Fibroblast of the aortic adventitia (primary cell): Measurements from ENCODE around the gene DYTN. TPM values are rescaled to one million over a fixed set of nuclear protein-coding genes. Genes with fewer than 3 reads are reported as not detected.

Experiments
- DNase-seq: peaks from one replicate; pipeline ENCODE4 v3.0.0-alpha.2; 2010; ENCODE audit warnings: low read depth
- H3K4me3 ChIP-seq: 2 replicates; pipeline ENCODE4 v1.5.1; 2011; ENCODE audit warnings: low read depth, mild to moderate bottlenecking, control low read depth, low read length, moderate library complexity
- total RNA-seq: library from RNA; depleted of rRNA; stranded (reverse); fragments of >200 nt; gene quantifications from 2 replicates; pipeline ENCODE4 v1.2.3, GENCODE V29; 2012; ENCODE audit warnings: low replicate concordance
- TF ChIP-seq, protein P1 (sequence below): IDR thresholded peaks from 2 replicates; pipeline ENCODE4 v1.5.1; 2011; ENCODE audit warnings: mild to moderate bottlenecking, low read length, control low read depth, inconsistent platforms; ENCODE audit not compliant: insufficient read depth

The DYTN gene, protein sequence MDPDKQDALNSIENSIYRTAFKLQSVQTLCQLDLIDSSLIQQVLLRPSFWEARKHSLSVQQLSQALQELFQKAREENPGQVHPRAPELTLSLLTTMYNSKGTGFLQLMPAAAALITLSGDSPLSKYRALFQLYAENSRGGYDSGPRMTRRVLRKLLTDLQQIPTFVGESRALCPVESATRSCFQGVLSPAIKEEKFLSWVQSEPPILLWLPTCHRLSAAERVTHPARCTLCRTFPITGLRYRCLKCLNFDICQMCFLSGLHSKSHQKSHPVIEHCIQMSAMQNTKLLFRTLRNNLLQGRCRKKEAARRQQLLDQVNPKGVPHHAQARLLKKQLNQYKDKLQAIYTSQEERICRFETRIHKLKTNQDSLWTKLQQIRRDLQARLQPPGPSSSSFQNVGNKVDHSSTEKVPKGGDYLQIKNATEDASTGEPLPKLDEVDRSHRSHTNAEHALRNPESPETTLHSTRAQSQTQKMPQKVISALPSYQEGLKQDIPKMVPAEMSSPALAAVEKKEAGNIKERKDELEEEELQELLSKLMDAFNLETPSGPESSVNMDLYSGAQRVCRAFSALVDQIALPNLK
- not detected in 2 replicates for total RNA-seq

DNA sequence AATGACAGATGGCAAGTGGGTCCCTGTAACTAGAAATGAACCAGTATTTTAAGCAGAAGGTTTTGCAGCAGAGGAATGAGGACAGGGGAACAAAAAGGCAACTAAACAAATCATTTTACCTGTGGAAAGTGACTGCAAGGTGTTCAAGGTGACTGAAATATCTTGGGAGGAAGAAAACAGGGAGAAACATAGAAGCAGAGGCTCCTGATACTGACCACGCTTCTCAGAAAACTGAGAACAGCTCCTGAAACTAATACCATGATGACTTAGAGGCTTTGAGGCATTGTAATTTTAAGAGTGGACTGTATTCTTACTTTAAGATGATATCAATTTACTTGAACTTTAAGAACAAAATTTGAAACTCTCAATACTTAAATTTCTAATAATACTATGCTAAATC, at the start of gene DYTN:
DYTN (minus strand) TSS at position 101 of the 400 bp plus-strand sequence. CDS start 117 bp downstream, outside the sequence.
- TF ChIP-seq, protein P1, sequence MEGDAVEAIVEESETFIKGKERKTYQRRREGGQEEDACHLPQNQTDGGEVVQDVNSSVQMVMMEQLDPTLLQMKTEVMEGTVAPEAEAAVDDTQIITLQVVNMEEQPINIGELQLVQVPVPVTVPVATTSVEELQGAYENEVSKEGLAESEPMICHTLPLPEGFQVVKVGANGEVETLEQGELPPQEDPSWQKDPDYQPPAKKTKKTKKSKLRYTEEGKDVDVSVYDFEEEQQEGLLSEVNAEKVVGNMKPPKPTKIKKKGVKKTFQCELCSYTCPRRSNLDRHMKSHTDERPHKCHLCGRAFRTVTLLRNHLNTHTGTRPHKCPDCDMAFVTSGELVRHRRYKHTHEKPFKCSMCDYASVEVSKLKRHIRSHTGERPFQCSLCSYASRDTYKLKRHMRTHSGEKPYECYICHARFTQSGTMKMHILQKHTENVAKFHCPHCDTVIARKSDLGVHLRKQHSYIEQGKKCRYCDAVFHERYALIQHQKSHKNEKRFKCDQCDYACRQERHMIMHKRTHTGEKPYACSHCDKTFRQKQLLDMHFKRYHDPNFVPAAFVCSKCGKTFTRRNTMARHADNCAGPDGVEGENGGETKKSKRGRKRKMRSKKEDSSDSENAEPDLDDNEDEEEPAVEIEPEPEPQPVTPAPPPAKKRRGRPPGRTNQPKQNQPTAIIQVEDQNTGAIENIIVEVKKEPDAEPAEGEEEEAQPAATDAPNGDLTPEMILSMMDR = no peak
- DNase-seq = no peak
- H3K4me3 ChIP-seq = no peak within 1 kb of the TSS

DNA sequence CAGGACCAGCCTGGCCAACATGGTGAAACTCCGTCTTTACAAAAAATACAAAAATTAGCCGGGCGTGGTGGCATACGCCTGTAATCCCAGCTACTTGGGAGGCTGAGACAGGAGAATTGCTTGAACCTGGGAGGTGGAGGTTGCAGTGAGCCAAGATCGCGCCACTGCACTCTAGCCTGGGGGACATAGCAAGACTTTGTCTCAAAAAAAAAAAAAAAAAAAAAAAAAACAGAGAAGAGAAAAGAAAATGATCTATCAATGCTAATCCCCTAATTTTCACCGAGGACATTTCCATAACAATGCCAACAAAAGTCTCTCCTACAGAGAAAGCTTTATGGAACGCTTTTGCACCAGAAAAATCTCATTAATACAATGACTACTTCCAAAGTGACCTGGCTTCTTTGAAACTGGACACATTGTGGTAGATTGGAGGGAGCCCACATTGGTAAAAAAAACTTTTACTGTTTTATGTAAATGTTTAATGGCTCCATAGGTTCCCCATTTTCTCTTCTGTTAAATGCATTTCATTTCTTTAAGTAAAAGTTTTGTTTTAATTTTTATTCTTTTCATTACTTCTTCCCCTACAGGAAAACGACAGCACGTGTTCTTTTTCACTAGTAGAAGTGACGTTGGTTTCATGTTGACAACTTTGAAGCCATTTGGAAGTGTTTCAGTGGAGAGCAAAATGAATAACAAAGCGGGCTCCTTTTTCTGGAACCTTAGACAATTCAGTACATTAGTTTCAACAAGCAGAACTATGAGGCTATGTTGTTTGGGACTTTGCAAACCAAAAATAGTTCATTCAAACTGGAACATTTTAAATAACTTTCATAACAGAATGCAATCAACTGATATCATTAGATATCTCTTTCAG, 48.1 kb upstream of the DYTN start:
- DNase-seq = no peak
- TF ChIP-seq, protein P1 = no peak
- peak overlapping the region; percentile 93 for H3K4me3 ChIP-seq

DNA sequence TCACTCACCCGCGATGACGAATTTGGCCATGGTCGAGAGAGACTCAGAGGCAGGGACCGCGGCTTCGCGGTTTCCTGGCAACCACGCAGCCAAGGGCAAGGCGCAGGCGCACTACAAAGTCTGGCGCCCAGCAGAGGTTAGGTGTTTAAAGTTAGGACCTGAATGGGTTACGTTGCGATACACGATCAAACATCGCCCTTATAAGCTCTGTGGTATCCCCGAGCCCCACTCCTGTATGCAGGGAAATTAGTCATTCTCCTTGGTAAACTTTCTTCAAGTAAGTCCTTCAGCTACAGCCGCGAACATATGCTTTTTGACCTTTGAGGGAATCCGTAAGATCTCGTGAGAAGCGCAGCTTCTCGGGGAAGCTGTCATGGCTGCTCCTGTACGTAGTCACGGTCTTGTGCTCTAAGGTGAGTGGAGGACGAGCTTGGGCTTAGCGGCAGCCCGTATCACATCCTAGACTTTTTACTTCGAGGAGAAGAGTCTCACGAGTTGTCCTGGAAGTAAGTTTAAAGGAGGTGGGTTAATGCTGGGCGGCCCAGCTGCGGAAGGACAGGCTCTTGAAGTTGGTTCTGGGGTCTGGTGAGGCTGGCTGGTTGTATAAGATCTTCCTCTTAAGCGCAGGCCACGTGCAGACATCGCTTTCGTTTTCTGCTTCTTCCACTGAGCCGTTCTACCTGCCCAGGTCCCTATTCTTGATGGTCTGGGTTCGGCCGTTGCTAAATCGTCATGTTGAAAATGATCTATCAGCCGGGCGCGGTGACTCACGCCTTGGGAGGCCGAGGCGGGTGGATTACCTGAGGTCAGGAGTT, 47.3 kb upstream of the DYTN start, which contains the start of the genes FASTKD2 and MDH1B:
FASTKD2 (plus strand) TSS at position 365 of the 815 bp plus-strand sequence. CDS start 1,088 bp downstream, outside the sequence.
MDH1B (minus strand) TSS at position 87 of the 815 bp plus-strand sequence; CDS start at position 30, 57 bp downstream.
- TF ChIP-seq, protein P1 = no peak
- peak within 1 kb of the TSS; percentile 93 for H3K4me3 ChIP-seq
- DNase-seq = peak; percentile 97

DNA sequence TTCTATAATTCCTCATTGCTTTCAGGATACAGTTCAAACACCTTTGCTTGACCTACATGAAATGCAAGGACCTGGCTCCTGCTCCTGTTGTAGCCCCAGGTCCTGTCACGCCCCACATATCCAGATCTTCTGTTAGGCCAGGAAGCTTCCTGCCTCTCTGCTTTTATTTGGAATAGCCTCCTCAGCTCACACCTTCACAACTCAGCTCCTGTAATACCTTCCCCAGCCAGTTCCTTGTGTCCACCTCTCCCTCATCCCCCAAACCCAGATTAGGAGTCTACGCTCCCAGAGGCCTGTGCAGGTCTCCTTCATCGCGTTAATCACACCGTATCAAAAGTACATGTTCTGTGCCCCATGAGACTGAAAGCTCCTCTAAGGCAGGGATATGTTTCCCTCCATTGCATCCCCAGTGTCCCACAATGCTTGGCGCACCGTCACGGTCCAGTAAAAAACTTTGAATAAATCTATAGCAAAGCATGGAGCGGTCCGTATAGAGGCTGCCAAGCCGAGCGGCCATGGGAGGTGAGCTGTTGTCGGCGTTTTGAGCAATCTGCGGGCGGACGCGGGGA, 46.6 kb upstream of the DYTN start:
- H3K4me3 ChIP-seq = peak overlapping the region; percentile 93
- TF ChIP-seq, protein P1 = no peak
- DNase-seq = no peak

DNA sequence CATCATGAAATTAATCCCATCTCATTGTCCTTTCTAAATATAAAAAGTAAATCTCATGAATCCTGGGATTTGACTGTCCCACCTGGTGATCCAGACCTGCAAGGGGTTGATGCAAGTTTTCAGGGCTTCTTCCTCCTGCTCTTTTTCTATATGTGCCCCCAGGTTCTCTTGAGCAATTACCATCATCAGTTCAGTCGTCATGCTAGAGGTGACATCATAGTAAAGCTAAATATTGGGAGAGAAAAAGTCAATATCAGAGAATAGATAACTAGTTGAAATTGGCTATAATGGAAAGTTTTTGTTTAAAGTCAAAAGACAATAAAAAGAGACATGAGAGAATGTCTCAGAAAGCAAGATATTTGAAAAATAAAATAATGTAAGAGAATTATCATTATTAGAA, 38.6 kb upstream of the DYTN start:
- TF ChIP-seq, protein P1 = no peak
- DNase-seq = no peak
- no peak overlapping the region for H3K4me3 ChIP-seq
